ENCODE results near the gene NDUFC2. TPM values are rescaled to one million over a fixed set of nuclear protein-coding genes. Genes with fewer than 3 reads are reported as not detected.
"Not testable (repeated sequence)": the region's sequence is repeated elsewhere in the genome, so short reads cannot be mapped to it uniquely, and the experiment has no call there.

NDUFC2 gene
- total RNA-seq, 4 donors from 2014 or later: 57.8 to 136 (median 75.5) TPM

GRCh38 chr11:78109081-78110015 lies 29.7 kb upstream of the NDUFC2 start:
- ATAC-seq (ENCODE audit: low FRiP score): no peak
- TF ChIP-seq CTCF (IDR thresholded peaks at IDR 0.05): no peak
- DNase-seq (ENCODE audit: low spot score): no peak

- DNase-seq (ENCODE audit: low spot score) (no peak), ATAC-seq (ENCODE audit: low FRiP score) (no peak)
- no peak for TF ChIP-seq CTCF (IDR thresholded peaks at IDR 0.05)
Measured at GRCh38 chr11:78100676-78101472, 21.2 kb upstream of the NDUFC2 start.

- DNase-seq (ENCODE audit: low spot score): no peak
- no peak for ATAC-seq (ENCODE audit: low FRiP score)
- no peak for TF ChIP-seq CTCF (IDR thresholded peaks at IDR 0.05)
Measured at GRCh38 chr11:78100261-78100660, 20.6 kb upstream of the NDUFC2 start.

GRCh38 chr11:78099666-78100065 lies 20.0 kb upstream of the NDUFC2 start:
- TF ChIP-seq CTCF (IDR thresholded peaks at IDR 0.05): no peak

GRCh38 chr11:78097666-78098385 lies 18.2 kb upstream of the NDUFC2 start:
- no peak for ATAC-seq (ENCODE audit: low FRiP score)
- no peak for DNase-seq (ENCODE audit: low spot score)
- no peak for TF ChIP-seq CTCF (IDR thresholded peaks at IDR 0.05)

More at GRCh38 chr11:78099666-78100065, 20.0 kb upstream of the NDUFC2 start:
- ATAC-seq (ENCODE audit: low FRiP score) (no peak), DNase-seq (ENCODE audit: low spot score) (no peak)

GRCh38 chr11:78094250-78094649 lies 14.6 kb upstream of the NDUFC2 start:
- DNase-seq (ENCODE audit: low spot score) (no peak), ATAC-seq (ENCODE audit: low FRiP score) (no peak)
- no peak for TF ChIP-seq CTCF (IDR thresholded peaks at IDR 0.05)

GRCh38 chr11:78086521-78087074 lies 6.9 kb upstream of the NDUFC2 start:
- DNase-seq (ENCODE audit: low spot score); ATAC-seq (ENCODE audit: low FRiP score): not testable (repeated sequence)
